H1 (cell line): ENCODE data around the gene RIBC2. TPM values are rescaled to one million over a fixed set of nuclear protein-coding genes. Genes with fewer than 3 reads are reported as not detected.

Experiments used
- CTCF ChIA-PET: fragments of 300-600 bp; sonication (Branson Sonifier 250); formaldehyde crosslinking; loops from one replicate; lab custom pipeline; 2021; ENCODE audit not compliant: partially characterized antibody; lab: Charles Lee
- POLR2A ChIA-PET: fragments of 300-600 bp; sonication (Branson Sonifier 250); formaldehyde crosslinking; loops from one replicate; lab custom pipeline; 2021; ENCODE audit warnings: inconsistent platforms; ENCODE audit not compliant: partially characterized antibody; lab: Charles Lee
- DNase-seq, 2 experiments: peaks; one replicate each; pipeline versions ENCODE4 v3.0.0 to v3.0.0-alpha.2; 2010 to 2022; ENCODE audit warnings: low spot score in 2 of 2, low read depth in 1 of 2, mixed read lengths in 1 of 2
- FAIRE-seq: peaks from 2 replicates; lab custom pipeline; 2011; peaks lifted over from hg19 to GRCh38; lab: Jason Lieb, UNC
- H2AFZ ChIP-seq: 2 replicates; pipeline ENCODE4 v1.8.1; 2012; ENCODE audit warnings: low read length, inconsistent platforms
- H2AK5ac ChIP-seq: 2 replicates; pipeline ENCODE4 v1.6.1; 2013; ENCODE audit warnings: low read depth, low read length
- H2BK120ac ChIP-seq: replicated peaks from 2 replicates; pipeline ENCODE3; 2013; ENCODE audit warnings: low read depth, low read length, inconsistent platforms
- H2BK12ac ChIP-seq: 2 replicates; pipeline ENCODE4 v1.6.1; 2013; ENCODE audit warnings: low read depth, low read length
- H2BK15ac ChIP-seq: 2 replicates; pipeline ENCODE4 v1.6.1; 2013; ENCODE audit warnings: low read length
- H2BK20ac ChIP-seq: 2 replicates; pipeline ENCODE4 v1.6.1; 2013; ENCODE audit warnings: low read length
- H2BK5ac ChIP-seq: 2 replicates; pipeline ENCODE4 v1.6.1; 2013; ENCODE audit warnings: low read depth, low read length
- H3K14ac ChIP-seq: 2 replicates; pipeline ENCODE4 v1.6.1; 2013; ENCODE audit warnings: inconsistent platforms; ENCODE audit not compliant: insufficient read length
- H3K18ac ChIP-seq: 2 replicates; pipeline ENCODE4 v1.6.1; 2013; ENCODE audit warnings: low read length; ENCODE audit errors: extremely low read depth
- H3K23ac ChIP-seq: 2 replicates; pipeline ENCODE4 v1.6.1; 2013; ENCODE audit warnings: inconsistent platforms; ENCODE audit not compliant: insufficient read length
- H3K23me2 ChIP-seq: 2 replicates; pipeline ENCODE4 v1.6.1; 2013; ENCODE audit warnings: low read depth, low read length
- H3K27ac ChIP-seq: 2 replicates; pipeline ENCODE4 v1.6.1; 2011; ENCODE audit warnings: low read depth, low read length, inconsistent platforms
- H3K27me3 ChIP-seq, 4 experiments: replicated peaks in 1 of 4; 1 replicate in 1 of 4; 2 replicates in 3 of 4; pipeline versions ENCODE4 v1.6.1 to v1.8.1; 2011 to 2013; ENCODE audit warnings: low read length in 3 of 4, mild to moderate bottlenecking in 3 of 4, inconsistent platforms in 2 of 4, mixed read lengths in 2 of 4, moderate library complexity in 1 of 4; ENCODE audit not compliant: control insufficient read depth in 3 of 4, insufficient read depth in 3 of 4; ENCODE audit errors: extremely low read depth in 1 of 4
- H3K36me3 ChIP-seq, 4 experiments: 2 replicates each; pipeline versions ENCODE4 v1.6.1 to v1.8.1; 2011 to 2013; ENCODE audit warnings: mild to moderate bottlenecking in 4 of 4, low read length in 3 of 4, moderate library complexity in 2 of 4, control low read depth in 1 of 4, inconsistent platforms in 1 of 4; ENCODE audit not compliant: insufficient read depth in 4 of 4, control insufficient read depth in 2 of 4
- H3K4ac ChIP-seq: replicated peaks from 2 replicates; pipeline ENCODE3; 2013; ENCODE audit warnings: low read length, low read depth, mixed read lengths, inconsistent platforms; ENCODE audit not compliant: insufficient read length
- H3K4me1 ChIP-seq, 4 experiments: replicated peaks in 1 of 4; 1 replicate in 1 of 4; 2 replicates in 3 of 4; pipeline versions ENCODE4 v1.6.1 to v1.8.1; 2011 to 2013; ENCODE audit warnings: low read length in 3 of 4, inconsistent platforms in 2 of 4, mixed read lengths in 1 of 4; ENCODE audit not compliant: insufficient read depth in 4 of 4, control insufficient read depth in 3 of 4
- H3K4me2 ChIP-seq, 2 experiments: 2 replicates each; pipeline versions ENCODE4 v1.6.1 to v1.8.1; 2011 to 2013; ENCODE audit warnings: low read depth in 2 of 2, low read length in 2 of 2, control low read depth in 1 of 2, inconsistent platforms in 1 of 2, mild to moderate bottlenecking in 1 of 2; ENCODE audit not compliant: insufficient read depth in 1 of 2
- H3K4me3 ChIP-seq, 4 experiments: fragments of 200-600, 300-600 bp in 1 of 4; sonication (generic), shearing (Covaris generic), sonication (Bioruptor Twin) in 1 of 4; 2 replicates each; pipeline versions ENCODE4 v1.5.1 to v1.8.1; 2011 to 2016; ENCODE audit warnings: low read length in 4 of 4, low read depth in 3 of 4, control low read depth in 2 of 4, inconsistent platforms in 2 of 4, mild to moderate bottlenecking in 2 of 4, mixed read lengths in 1 of 4, moderate library complexity in 1 of 4; ENCODE audit not compliant: insufficient read depth in 2 of 4; ENCODE audit errors: extremely low read depth in 1 of 4
- H3K56ac ChIP-seq: replicated peaks from 2 replicates; pipeline ENCODE3; 2013; ENCODE audit warnings: low read depth, mild to moderate bottlenecking, mixed read lengths, low read length, inconsistent platforms; ENCODE audit not compliant: insufficient read length
- H3K79me1 ChIP-seq: 2 replicates; pipeline ENCODE4 v1.6.1; 2013; ENCODE audit warnings: low read depth, low read length, control low read depth
- H3K79me2 ChIP-seq, 2 experiments: 2 replicates each; pipeline versions ENCODE4 v1.6.1 to v1.8.1; 2012 to 2013; ENCODE audit warnings: low read length in 2 of 2, mild to moderate bottlenecking in 2 of 2, inconsistent platforms in 1 of 2; ENCODE audit not compliant: insufficient read depth in 2 of 2, control insufficient read depth in 1 of 2
- H3K9ac ChIP-seq, 4 experiments: replicated peaks in 1 of 4; 1 replicate in 1 of 4; 2 replicates in 3 of 4; pipeline versions ENCODE4 v1.6.1 to v1.8.1; 2011 to 2013; ENCODE audit warnings: low read depth in 3 of 4, low read length in 3 of 4, control low read depth in 2 of 4, mild to moderate bottlenecking in 2 of 4, moderate library complexity in 2 of 4, inconsistent platforms in 1 of 4; ENCODE audit errors: extremely low read depth in 1 of 4
- H3K9me3 ChIP-seq, 2 experiments: 2 replicates each; pipeline versions ENCODE4 v1.6.1 to v1.8.1; 2012 to 2013; ENCODE audit warnings: mild to moderate bottlenecking in 2 of 2, moderate library complexity in 2 of 2, control low read depth in 1 of 2, inconsistent platforms in 1 of 2, low read depth in 1 of 2, low read length in 1 of 2, mixed read lengths in 1 of 2; ENCODE audit not compliant: insufficient read depth in 2 of 2
- H4K20me1 ChIP-seq, 2 experiments: replicated peaks in 1 of 2; 2 replicates each; pipeline versions ENCODE3 to v1.8.1; 2011 to 2013; ENCODE audit warnings: inconsistent platforms in 2 of 2, low read length in 2 of 2, mild to moderate bottlenecking in 1 of 2; ENCODE audit not compliant: insufficient read depth in 2 of 2, control insufficient read depth in 1 of 2
- H4K5ac ChIP-seq: 2 replicates; pipeline ENCODE4 v1.6.1; 2013; ENCODE audit warnings: low read length, low read depth, mixed read lengths, inconsistent platforms; ENCODE audit not compliant: insufficient read length
- H4K8ac ChIP-seq: 2 replicates; pipeline ENCODE4 v1.8.0; 2013; ENCODE audit warnings: mild to moderate bottlenecking, moderate library complexity, low read length, inconsistent platforms; ENCODE audit not compliant: insufficient read depth; ENCODE audit errors: extremely low read depth
- H4K91ac ChIP-seq: replicated peaks from 2 replicates; pipeline ENCODE3; 2013; ENCODE audit warnings: low read length, mixed read lengths, inconsistent platforms; ENCODE audit not compliant: insufficient read length
- ATF2 ChIP-seq: IDR thresholded peaks from 2 replicates; pipeline ENCODE4 v1.6.1; 2012; ENCODE audit warnings: low read length, inconsistent platforms
- CREB1 ChIP-seq: IDR thresholded peaks from 2 replicates; pipeline ENCODE4 v1.6.1; 2012; ENCODE audit warnings: inconsistent platforms
- CTBP2 ChIP-seq: IDR thresholded peaks from 2 replicates; pipeline ENCODE4 v1.7.0; 2011; ENCODE audit warnings: borderline replicate concordance, mild to moderate bottlenecking, moderate library complexity, mixed read lengths, low read length; ENCODE audit not compliant: insufficient read depth, insufficient read length
- EP300 ChIP-seq, 2 experiments: IDR thresholded peaks; 1 replicate in 1 of 2; 2 replicates in 1 of 2; pipeline ENCODE4 v1.6.1; 2011 to 2012; ENCODE audit warnings: low read depth in 2 of 2, low read length in 2 of 2, mild to moderate bottlenecking in 2 of 2, borderline replicate concordance in 1 of 2, inconsistent platforms in 1 of 2, moderate library complexity in 1 of 2
- GABPA ChIP-seq: IDR thresholded peaks from 2 replicates; pipeline ENCODE4 v1.6.1; 2011; ENCODE audit warnings: mild to moderate bottlenecking, low read length, moderate library complexity, borderline replicate concordance; ENCODE audit not compliant: insufficient read depth
- HDAC6 ChIP-seq: IDR thresholded peaks from one replicate; pipeline ENCODE4 v1.7.1; 2012; ENCODE audit warnings: low read depth, mild to moderate bottlenecking, inconsistent platforms, low read length, moderate library complexity
- JUN ChIP-seq: IDR thresholded peaks from 2 replicates; pipeline ENCODE4 v1.6.1; 2011; ENCODE audit warnings: low read depth, mild to moderate bottlenecking, improper control_type of control experiment, low read length
- NRF1 ChIP-seq: IDR thresholded peaks from 2 replicates; pipeline ENCODE4 v1.6.1; 2011; ENCODE audit warnings: mild to moderate bottlenecking, low read depth, low read length, improper control_type of control experiment
- RNF2 ChIP-seq: fragments of 200-900, 300-1000 bp; sonication (generic); IDR thresholded peaks from 2 replicates; pipeline ENCODE4 v1.7.1; 2016; ENCODE audit warnings: borderline replicate concordance, low read depth, mild to moderate bottlenecking, antibody characterized with exemption, low read length; ENCODE audit not compliant: poor library complexity, severe bottlenecking; ENCODE audit errors: missing control alignments
- SRF ChIP-seq: IDR thresholded peaks from 2 replicates; pipeline ENCODE4 v1.6.1; 2011; ENCODE audit warnings: mild to moderate bottlenecking, low read depth, low read length, moderate library complexity
- TAF1 ChIP-seq: IDR thresholded peaks from 2 replicates; pipeline ENCODE4 v1.6.1; 2011; ENCODE audit warnings: mild to moderate bottlenecking, low read depth, low read length
- TEAD4 ChIP-seq: IDR thresholded peaks from 2 replicates; pipeline ENCODE4 v1.6.1; 2012; ENCODE audit warnings: low read depth, low read length, inconsistent platforms, mixed read lengths
- WGBS, 2 experiments: shearing (Covaris generic) in 1 of 2; methylation state at CpG; one replicate each; pipeline versions ENCODE4 v1.1.6 to v1.1.7; 2013 to 2015; ENCODE audit warnings: low lambda C conversion rate in 2 of 2, mixed read lengths in 2 of 2, inconsistent platforms in 1 of 2, low coverage in 1 of 2, missing lambda C conversion rate in 1 of 2; ENCODE audit not compliant: insufficient replicate concordance in 2 of 2, insufficient coverage in 1 of 2, insufficient read length in 1 of 2; ENCODE audit errors: extremely low coverage in 1 of 2, missing lambda C conversion rate in 1 of 2; 5-methylcytosine and 5-hydroxymethylcytosine counted together
- polyA plus RNA-seq, 7 experiments: library from polyadenylated mRNA; depleted of rRNA in 3 of 7; stranded (reverse) in 5 of 7; unstranded in 2 of 7; fragments of >200 nt in 5 of 7; fragments of 200-250 nt in 2 of 7; gene quantifications; 1 replicate in 5 of 7; 2 replicates in 1 of 7; 4 replicates in 1 of 7; pipeline versions ENCODE4 v1.2.1 to v1.2.3, GENCODE V29; 2011 to 2013; ENCODE audit warnings: missing spikeins in 2 of 7, mixed read lengths in 2 of 7
- total RNA-seq: library from RNA; stranded (reverse); fragmentation: NEBNext Ultra II Directional; extraction: Animal tissue kit (Norgen Biotek cat#: 25700); gene quantifications from 2 replicates; pipeline ENCODE4 v1.2.1, GENCODE V29; 2021

The RIBC2 gene
- total and polyA plus RNA-seq, 2 of the 8 experiments (the other 6 are each of a cell fraction or from before 2014, with no cell fraction given): 0.79 to 2.1 TPM

GRCh38 chr22:45468872-45469271, 55.4 kb downstream of the RIBC2 start:
- Histone ChIP-seq H2AFZ (no peak overlapping the region), H3K4me2 (no peak overlapping the region), H3K4ac (no peak overlapping the region), H3K27me3 (no peaks in the 10 kb centered on the region), H2BK12ac (no peak overlapping the region), H4K20me1 (no peaks in the 10 kb centered on the region), H3K9me3 (peaks cover 0 to 5% of the 10 kb centered on the region in 2 experiments; a peak in 1 of 4 replicates), H3K27ac (no peak overlapping the region), H2BK120ac (no peak overlapping the region), H3K23me2 (no peaks in the 10 kb centered on the region), H4K91ac (no peak overlapping the region), H2AK5ac (no peak overlapping the region), H3K36me3 (no peaks in the 10 kb centered on the region), H2BK15ac (no peak overlapping the region), H3K79me1 (no peaks in the 10 kb centered on the region), H3K9ac (no peak overlapping the region), H3K4me1 (peaks cover 0 to 9% (median 1%) of the 10 kb centered on the region in 4 experiments; a peak in 2 of 7 replicates), H4K8ac (no peak overlapping the region), H3K23ac (no peak overlapping the region), H3K14ac (no peak overlapping the region), H3K4me3 (no peak overlapping the region), H2BK20ac (no peak overlapping the region), H3K18ac (no peak overlapping the region), H4K5ac (no peak overlapping the region), H3K56ac (no peak overlapping the region), H2BK5ac (no peak overlapping the region), H3K79me2 (no peaks in the 10 kb centered on the region)
- POLR2A ChIA-PET: no interaction called here
- no peak for FAIRE-seq
- no peak for DNase-seq
- CTCF ChIA-PET: interaction anchor here (1.1 kb wide), 1 partner anchor 373 kb away, joined by 3 read pairs; no protein-coding TSS in a partner anchor
- 82% methylated on average over 5 of the region's 7 CpGs; no CpG with 5 or more reads in 1 of the 2 experiments for WGBS, 2 experiments
- TF ChIP-seq TEAD4: no peak
- no peak for TF ChIP-seq GABPA
- TF ChIP-seq ATF2: no peak
- no peak for TF ChIP-seq SRF
- no peak for TF ChIP-seq HDAC6
- TF ChIP-seq CTBP2: no peak
- TF ChIP-seq NRF1: no peak
- no peak for TF ChIP-seq CREB1
- TF ChIP-seq EP300 (IDR thresholded peaks at IDR 0.05; ENCODE audit: borderline replicate concordance in 1 of 2, low read depth in 2 of 2, low read length in 2 of 2): no peak
- TF ChIP-seq TAF1: no peak
- TF ChIP-seq RNF2: no peak
- TF ChIP-seq JUN: no peak
